Measurements from ENCODE around the gene DPYD.
A peak's percentile ranks its signal among the peaks of the same experiment; 100 is the strongest.

Gene DPYD

GRCh38 chr1:97145321-97145956 is 775.4 kb downstream of the DPYD start:
- Histone ChIP-seq H3K4me1 (ENCODE audit: insufficient read depth, poor library complexity, severe bottlenecking) (peaks cover 15% of the 10 kb centered on the region), H3K4me3 (ENCODE audit: severe bottlenecking) (no peak overlapping the region), H3K27ac (ENCODE audit: poor library complexity, severe bottlenecking) (no peak overlapping the region), H3K9me3 (ENCODE audit: severe bottlenecking) (no peaks in the 10 kb centered on the region), H3K36me3 (ENCODE audit: low read depth) (no peaks in the 10 kb centered on the region), H3K27me3 (ENCODE audit: insufficient read depth, poor library complexity, severe bottlenecking) (no peaks in the 10 kb centered on the region)
- DNase-seq (ENCODE audit: low spot score) (no peak), ATAC-seq (ENCODE audit: low read depth) (no peak)
- TF ChIP-seq CTCF (IDR thresholded peaks at IDR 0.05; ENCODE audit: poor library complexity, severe bottlenecking), result no peak

- DNase-seq (ENCODE audit: low spot score) (no peak), ATAC-seq (ENCODE audit: low read depth) (peak; percentile 91)
- no peaks in the 10 kb centered on the region for H3K9me3 ChIP-seq (ENCODE audit: severe bottlenecking)
- H3K4me3 ChIP-seq (ENCODE audit: severe bottlenecking), result no peak overlapping the region
- TF ChIP-seq CTCF (IDR thresholded peaks at IDR 0.05; ENCODE audit: poor library complexity, severe bottlenecking), result no peak
- no peak overlapping the region for H3K27ac ChIP-seq (ENCODE audit: poor library complexity, severe bottlenecking)
- H3K27me3 ChIP-seq (ENCODE audit: insufficient read depth, poor library complexity, severe bottlenecking), result no peaks in the 10 kb centered on the region
- H3K36me3 ChIP-seq (ENCODE audit: low read depth), result no peaks in the 10 kb centered on the region
- H3K4me1 ChIP-seq (ENCODE audit: insufficient read depth, poor library complexity, severe bottlenecking), result peaks cover 15% of the 10 kb centered on the region
Measured at GRCh38 chr1:97144527-97144926, 776.3 kb downstream of the DPYD start.

GRCh38 chr1:97143236-97143882 is 777.5 kb downstream of the DPYD start:
- DNase-seq (ENCODE audit: low spot score) (no peak), ATAC-seq (ENCODE audit: low read depth) (peak; percentile 51)
- H3K36me3 ChIP-seq (ENCODE audit: low read depth), result no peaks in the 10 kb centered on the region
- no peak overlapping the region for H3K4me3 ChIP-seq (ENCODE audit: severe bottlenecking)
- no peak for TF ChIP-seq CTCF (IDR thresholded peaks at IDR 0.05; ENCODE audit: poor library complexity, severe bottlenecking)
- H3K4me1 ChIP-seq (ENCODE audit: insufficient read depth, poor library complexity, severe bottlenecking), result peaks cover 15% of the 10 kb centered on the region
- no peak overlapping the region for H3K27ac ChIP-seq (ENCODE audit: poor library complexity, severe bottlenecking)
- H3K27me3 ChIP-seq (ENCODE audit: insufficient read depth, poor library complexity, severe bottlenecking), result no peaks in the 10 kb centered on the region
- no peaks in the 10 kb centered on the region for H3K9me3 ChIP-seq (ENCODE audit: severe bottlenecking)

- Histone ChIP-seq H3K4me3 (ENCODE audit: severe bottlenecking) (no peak overlapping the region), H3K27ac (ENCODE audit: poor library complexity, severe bottlenecking) (no peak overlapping the region), H3K36me3 (ENCODE audit: low read depth) (no peaks in the 10 kb centered on the region), H3K27me3 (ENCODE audit: insufficient read depth, poor library complexity, severe bottlenecking) (no peaks in the 10 kb centered on the region), H3K9me3 (ENCODE audit: severe bottlenecking) (no peaks in the 10 kb centered on the region), H3K4me1 (ENCODE audit: insufficient read depth, poor library complexity, severe bottlenecking) (peaks cover 15% of the 10 kb centered on the region)
- DNase-seq (ENCODE audit: low spot score) (no peak), ATAC-seq (ENCODE audit: low read depth) (no peak)
- TF ChIP-seq CTCF (IDR thresholded peaks at IDR 0.05; ENCODE audit: poor library complexity, severe bottlenecking), result no peak
Measured at GRCh38 chr1:97140611-97141010, 780.2 kb downstream of the DPYD start.

GRCh38 chr1:97139512-97139911 is 781.3 kb downstream of the DPYD start:
- Histone ChIP-seq H3K27ac (ENCODE audit: poor library complexity, severe bottlenecking) (no peak overlapping the region), H3K27me3 (ENCODE audit: insufficient read depth, poor library complexity, severe bottlenecking) (no peaks in the 10 kb centered on the region), H3K9me3 (ENCODE audit: severe bottlenecking) (no peaks in the 10 kb centered on the region), H3K4me1 (ENCODE audit: insufficient read depth, poor library complexity, severe bottlenecking) (peaks cover 12% of the 10 kb centered on the region), H3K36me3 (ENCODE audit: low read depth) (no peaks in the 10 kb centered on the region), H3K4me3 (ENCODE audit: severe bottlenecking) (no peak overlapping the region)
- ATAC-seq (ENCODE audit: low read depth) (no peak), DNase-seq (ENCODE audit: low spot score) (no peak)
- TF ChIP-seq CTCF (IDR thresholded peaks at IDR 0.05; ENCODE audit: poor library complexity, severe bottlenecking), result no peak

Measured in RWPE2 (cell line).